Endothelial cell of umbilical vein (primary cell): Measurements from ENCODE around the gene MAST4. TPM values are rescaled to one million over a fixed set of nuclear protein-coding genes. Genes with fewer than 3 reads are reported as not detected.

Source experiments
- BruUV-seq: library from RNA; stranded (reverse); fragments of 400-500 nt; replicated peaks from 2 replicates; lab custom pipeline; 2021; lab: Mats Ljungman, UMichigan
- CTCF ChIA-PET: fragments of 300-600, 350-600 bp; sonication (Branson Sonifier 250); formaldehyde crosslinking; loops from one replicate; lab custom pipeline; 2021; ENCODE audit warnings: antibody characterized with exemption, inconsistent platforms; lab: Charles Lee
- POLR2A ChIA-PET: fragments of 300-600, 350-600 bp; sonication (Branson Sonifier 250); formaldehyde crosslinking; loops from one replicate; lab custom pipeline; 2021; ENCODE audit warnings: antibody characterized with exemption, inconsistent platforms; lab: Charles Lee
- DNase-seq: peaks from one replicate; pipeline ENCODE4 v3.0.0-alpha.2; 2011; ENCODE audit warnings: low read depth, low spot score
- FAIRE-seq: peaks from 2 replicates; lab custom pipeline; 2011; peaks lifted over from hg19 to GRCh38; lab: Jason Lieb, UNC
- H2AFZ ChIP-seq: 2 replicates; pipeline ENCODE4 v1.6.0; 2012; ENCODE audit warnings: low read depth, low read length, control low read depth, inconsistent platforms
- H3K27ac ChIP-seq: 2 replicates; pipeline ENCODE4 v1.5.1; 2011; ENCODE audit warnings: low read depth, mild to moderate bottlenecking, control low read depth, low read length, moderate library complexity; ENCODE audit not compliant: insufficient read depth
- H3K27me3 ChIP-seq, 2 experiments: 2 replicates each; pipeline versions ENCODE4 v1.6.0 to v1.6.1; 2011; ENCODE audit warnings: low read length in 2 of 2, mixed read lengths in 1 of 2; ENCODE audit not compliant: control insufficient read depth in 2 of 2, insufficient read depth in 2 of 2
- H3K36me3 ChIP-seq, 2 experiments: 2 replicates in 1 of 2; 3 replicates in 1 of 2; pipeline ENCODE4 v1.5.1; 2011; ENCODE audit warnings: low read length in 2 of 2, mild to moderate bottlenecking in 1 of 2, moderate library complexity in 1 of 2; ENCODE audit not compliant: control insufficient read depth in 2 of 2, insufficient read depth in 2 of 2; ENCODE audit errors: extremely low read depth in 1 of 2
- H3K4me1 ChIP-seq: 3 replicates; pipeline ENCODE4 v1.5.1; 2011; ENCODE audit warnings: mild to moderate bottlenecking, low read length; ENCODE audit not compliant: control insufficient read depth, insufficient read depth; ENCODE audit errors: extremely low read depth
- H3K4me2 ChIP-seq: 2 replicates; pipeline ENCODE4 v1.6.1; 2011; ENCODE audit warnings: low read length, control low read depth, mixed read lengths; ENCODE audit not compliant: insufficient read depth
- H3K4me3 ChIP-seq, 3 experiments: fragments of 200-600 bp in 1 of 3; sonication (generic), shearing (Covaris generic) in 1 of 3; replicated peaks in 1 of 3; 2 replicates each; pipeline ENCODE4 v1.5.1; 2011 to 2016; ENCODE audit warnings: control low read depth in 3 of 3, low read length in 3 of 3, mild to moderate bottlenecking in 2 of 3, inconsistent platforms in 1 of 3, low read depth in 1 of 3, moderate library complexity in 1 of 3; ENCODE audit not compliant: insufficient read depth in 1 of 3
- H3K79me2 ChIP-seq: 2 replicates; pipeline ENCODE4 v1.6.0; 2012; ENCODE audit warnings: low read length, inconsistent platforms; ENCODE audit not compliant: control insufficient read depth, insufficient read depth
- H3K9ac ChIP-seq: replicated peaks from 2 replicates; pipeline ENCODE3; 2011; ENCODE audit warnings: low read length, control low read depth; ENCODE audit not compliant: insufficient read depth; ENCODE audit errors: extremely low read depth
- H3K9me1 ChIP-seq: replicated peaks from 3 replicates; pipeline ENCODE4 v1.6.0; 2011; ENCODE audit warnings: mild to moderate bottlenecking, low read length; ENCODE audit not compliant: control insufficient read depth, insufficient read depth; ENCODE audit errors: extremely low read depth
- H3K9me3 ChIP-seq: replicated peaks from 2 replicates; pipeline ENCODE4 v1.5.1; 2012; ENCODE audit warnings: low read length, inconsistent platforms; ENCODE audit not compliant: control insufficient read depth, insufficient read depth
- H4K20me1 ChIP-seq: replicated peaks from 2 replicates; pipeline ENCODE3; 2011; ENCODE audit warnings: mild to moderate bottlenecking, low read length; ENCODE audit not compliant: control insufficient read depth, insufficient read depth; ENCODE audit errors: extremely low read depth
- CTCF ChIP-seq, 2 donors: IDR thresholded peaks; 1 replicate in 1 of 2; 2 replicates in 1 of 2; pipeline ENCODE4 v1.5.1; 2011; ENCODE audit warnings: low read length in 2 of 2, mild to moderate bottlenecking in 2 of 2, moderate library complexity in 2 of 2, control low read depth in 1 of 2, inconsistent platforms in 1 of 2, low read depth in 1 of 2; ENCODE audit not compliant: insufficient read depth in 1 of 2; ENCODE audit errors: extremely low read depth in 1 of 2
- EZH2 ChIP-seq: IDR thresholded peaks from 2 replicates; pipeline ENCODE4 v1.6.1; 2012; ENCODE audit warnings: borderline replicate concordance, low read depth, mild to moderate bottlenecking, moderate library complexity, low read length, inconsistent platforms; ENCODE audit not compliant: severe bottlenecking
- FOS ChIP-seq: IDR thresholded peaks from 2 replicates; pipeline ENCODE4 v1.6.1; 2011; ENCODE audit warnings: mild to moderate bottlenecking, low read length, moderate library complexity, borderline replicate concordance; ENCODE audit not compliant: insufficient read depth
- GATA2 ChIP-seq: IDR thresholded peaks from 2 replicates; pipeline ENCODE4 v1.7.0; 2011; ENCODE audit warnings: low read depth, mild to moderate bottlenecking, moderate library complexity, mixed read lengths, low read length; ENCODE audit not compliant: insufficient read length, insufficient read depth
- JUN ChIP-seq: IDR thresholded peaks from 2 replicates; pipeline ENCODE4 v1.6.1; 2011; ENCODE audit warnings: borderline replicate concordance, low read depth; ENCODE audit not compliant: insufficient read length, insufficient read depth
- MYC ChIP-seq: IDR thresholded peaks from one replicate; pipeline ENCODE4 v1.6.1; 2011; ENCODE audit warnings: mild to moderate bottlenecking, low read depth, low read length
- POLR2A ChIP-seq: IDR thresholded peaks from 2 replicates; pipeline ENCODE4 v1.6.1; 2012; ENCODE audit warnings: low read depth, mild to moderate bottlenecking, control low read depth, low read length
- POLR2AphosphoS5 ChIP-seq: IDR thresholded peaks from 2 replicates; pipeline ENCODE4 v1.6.1; 2012; ENCODE audit warnings: low read depth, mild to moderate bottlenecking, control low read depth, low read length, moderate library complexity; ENCODE audit not compliant: insufficient read depth
- dilution Hi-C: fragments of 300-500 bp; cut with MboI; formaldehyde crosslinking; loops from one replicate; pipeline ENCODE4 v1.15.0; 2019; ENCODE audit warnings: low sequenced_read_pairs; ENCODE audit not compliant: extremely low pct_ligation_motif_present
- intact Hi-C: fragments of 100-400 bp; cut with micrococcal nuclease; formaldehyde crosslinking; loops from one replicate; pipeline ENCODE4 v1.10.0; 2022
- polyA plus RNA-seq, 4 experiments: library from polyadenylated mRNA; depleted of rRNA in 3 of 4; stranded (reverse) in 3 of 4; unstranded in 1 of 4; fragments of >200 nt; gene quantifications; 2 replicates each; pipeline versions ENCODE4 v1.2.1 to v1.2.3, GENCODE V29; 2011 to 2012; ENCODE audit warnings: missing spikeins in 1 of 4
- total RNA-seq: library from RNA; stranded (reverse); gene quantifications from 2 replicates; pipeline ENCODE4 v1.2.3, GENCODE V29; 2021
- TF ChIP-seq, protein P1 (sequence below): IDR thresholded peaks from 2 replicates; pipeline ENCODE4 v1.6.1; 2011; ENCODE audit not compliant: insufficient read depth, insufficient read length

The MAST4 gene
- total and polyA plus RNA-seq, 2 donors (not counting 3 experiments of a cell fraction or from before 2014, with no cell fraction given) = 40.2 to 116 TPM

- ChIA-PET CTCF (interaction anchor here (1.3 kb wide), 1 partner anchor 10 kb away, joined by 3 read pairs; no protein-coding TSS in a partner anchor), POLR2A (no interaction called here)
- no peak overlapping the region for H3K9ac ChIP-seq
- no peak for DNase-seq
- dilution Hi-C loops (no loop called here), intact Hi-C loops (no loop called here)
- H3K27me3 ChIP-seq = no peaks in the 10 kb centered on the region
- H3K4me1 ChIP-seq = peaks cover 3% of the 10 kb centered on the region
- H3K27ac ChIP-seq = no peak overlapping the region
- no peaks in the 10 kb centered on the region for H3K36me3 ChIP-seq
- no peak for TF ChIP-seq POLR2AphosphoS5
- TF ChIP-seq, protein P1, sequence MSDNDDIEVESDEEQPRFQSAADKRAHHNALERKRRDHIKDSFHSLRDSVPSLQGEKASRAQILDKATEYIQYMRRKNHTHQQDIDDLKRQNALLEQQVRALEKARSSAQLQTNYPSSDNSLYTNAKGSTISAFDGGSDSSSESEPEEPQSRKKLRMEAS = no peak
- no peak for TF ChIP-seq JUN
- TF ChIP-seq CTCF (IDR thresholded peaks at IDR 0.05; ENCODE audit: extremely low read depth in 1 of 2, insufficient read depth in 1 of 2, low read depth in 1 of 2, low read length in 2 of 2) = no peak
- TF ChIP-seq GATA2 = no peak
- TF ChIP-seq MYC = no peak
- no peak for TF ChIP-seq POLR2A
- TF ChIP-seq EZH2 = no peak
- no peak for TF ChIP-seq FOS
- no peaks in the 10 kb centered on the region for H3K79me2 ChIP-seq
- no peaks in the 10 kb centered on the region for H3K9me3 ChIP-seq
- H4K20me1 ChIP-seq = no peaks in the 10 kb centered on the region
- FAIRE-seq = no peak
- no peaks in the 10 kb centered on the region for H3K9me1 ChIP-seq
- H3K4me2 ChIP-seq = no peak overlapping the region
- H2AFZ ChIP-seq = no peak overlapping the region
- no TSS peak for BruUV-seq
- no peak overlapping the region for H3K4me3 ChIP-seq
These were observed 602.7 kb downstream of the MAST4 start for GRCh38 chr5:67198917-67199316.
